Karpas-422 (cell line): Measurements from ENCODE around the gene KLHL22. TPM values are rescaled to one million over a fixed set of nuclear protein-coding genes. Genes with fewer than 3 reads are reported as not detected.

Experiments used
- DNase-seq: peaks from one replicate; pipeline ENCODE4 v3.0.0-alpha.2; 2015
- H2AFZ ChIP-seq: fragments of 200-600 bp; sonication (generic); 2 replicates; pipeline ENCODE4 v1.6.1; 2014; ENCODE audit warnings: antibody characterized with exemption, low read length, mixed read lengths
- H3K27ac ChIP-seq: fragments of 200-600 bp; sonication (generic); 2 replicates; pipeline ENCODE4 v1.5.1; 2014; ENCODE audit warnings: mild to moderate bottlenecking, low read length, moderate library complexity
- H3K27me3 ChIP-seq: fragments of 200-600 bp; sonication (generic); 2 replicates; pipeline ENCODE4 v1.6.1; 2014; ENCODE audit warnings: low read length, mixed read lengths
- H3K36me3 ChIP-seq: fragments of 200-600 bp; sonication (generic); 2 replicates; pipeline ENCODE4 v1.6.1; 2014; ENCODE audit warnings: low read length, mixed read lengths; ENCODE audit not compliant: insufficient read depth
- H3K4me1 ChIP-seq: fragments of 200-600 bp; sonication (generic); 2 replicates; pipeline ENCODE4 v1.6.1; 2014; ENCODE audit warnings: mild to moderate bottlenecking, low read length, mixed read lengths
- H3K4me2 ChIP-seq: fragments of 200-600 bp; sonication (generic); 2 replicates; pipeline ENCODE4 v1.6.1; 2014; ENCODE audit warnings: low read length, low read depth, mild to moderate bottlenecking; ENCODE audit not compliant: poor library complexity, severe bottlenecking
- H3K4me3 ChIP-seq: fragments of 200-600 bp; sonication (generic); 2 replicates; pipeline ENCODE4 v1.5.1; 2014; ENCODE audit warnings: mild to moderate bottlenecking, antibody characterized with exemption, low read length, mixed read lengths
- H3K79me2 ChIP-seq: fragments of 200-600 bp; sonication (generic); 2 replicates; pipeline ENCODE4 v1.6.1; 2014; ENCODE audit warnings: mild to moderate bottlenecking, low read length, mixed read lengths
- H3K9ac ChIP-seq: fragments of 200-600 bp; sonication (generic); 2 replicates; pipeline ENCODE4 v1.6.0; 2014; ENCODE audit warnings: low read length
- H3K9me2 ChIP-seq: fragments of 200-600 bp; sonication (generic), shearing (Covaris generic); replicated peaks from 2 replicates; pipeline ENCODE4 v1.6.0; 2014; ENCODE audit warnings: mild to moderate bottlenecking, low read length, moderate library complexity; ENCODE audit not compliant: insufficient read depth
- H3K9me3 ChIP-seq: fragments of 300-700, 200-600 bp; sonication (generic); 2 replicates; pipeline ENCODE4 v1.6.1; 2014; ENCODE audit warnings: low read length, mixed read lengths
- H4K20me1 ChIP-seq: fragments of 200-600 bp; sonication (generic); 2 replicates; pipeline ENCODE4 v1.6.1; 2014; ENCODE audit warnings: mild to moderate bottlenecking, antibody characterized with exemption, low read length, low read depth; ENCODE audit not compliant: insufficient read depth
- total RNA-seq: library from RNA; depleted of rRNA; stranded (reverse); fragments of >200 nt; shearing (Covaris generic); gene quantifications from 2 replicates; pipeline ENCODE4 v1.2.3, GENCODE V29; 2014; ENCODE audit warnings: low replicate concordance

Gene KLHL22
- total RNA-seq, 1 experiment from 2014 or later = 9.7 TPM

DNA sequence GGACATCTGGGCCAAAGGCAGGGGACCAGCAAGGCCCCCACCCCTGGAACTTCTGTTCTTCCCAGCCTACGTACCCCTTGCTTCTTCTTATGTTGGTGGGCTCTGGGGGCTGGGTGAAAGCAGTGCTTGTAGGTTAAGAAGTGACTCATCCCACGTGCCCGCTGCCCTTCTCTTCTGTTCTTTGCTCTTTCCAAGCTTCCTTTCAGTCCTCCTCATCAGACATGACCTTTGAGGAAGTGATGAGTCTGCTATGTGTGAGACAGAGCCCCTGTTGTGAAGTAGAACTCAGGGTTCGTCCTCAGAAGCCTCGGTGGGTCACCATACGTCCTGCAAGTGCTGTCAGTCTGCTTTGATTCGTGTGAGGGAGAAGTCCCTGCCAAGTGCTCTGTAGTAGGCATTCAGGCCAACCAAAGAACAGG is 24.5 kb upstream of the KLHL22 start:
- Histone ChIP-seq H4K20me1 (peaks cover 48% of the 10 kb centered on the region), H3K27ac (no peak overlapping the region), H3K9me2 (no peaks in the 10 kb centered on the region), H3K4me3 (no peak overlapping the region), H2AFZ (no peak overlapping the region), H3K36me3 (peaks cover 12% of the 10 kb centered on the region), H3K9ac (no peak overlapping the region), H3K9me3 (no peaks in the 10 kb centered on the region), H3K79me2 (peaks cover 89% of the 10 kb centered on the region), H3K27me3 (no peaks in the 10 kb centered on the region), H3K4me1 (peaks cover 10% of the 10 kb centered on the region), H3K4me2 (no peak overlapping the region)
- no peak for DNase-seq

DNA sequence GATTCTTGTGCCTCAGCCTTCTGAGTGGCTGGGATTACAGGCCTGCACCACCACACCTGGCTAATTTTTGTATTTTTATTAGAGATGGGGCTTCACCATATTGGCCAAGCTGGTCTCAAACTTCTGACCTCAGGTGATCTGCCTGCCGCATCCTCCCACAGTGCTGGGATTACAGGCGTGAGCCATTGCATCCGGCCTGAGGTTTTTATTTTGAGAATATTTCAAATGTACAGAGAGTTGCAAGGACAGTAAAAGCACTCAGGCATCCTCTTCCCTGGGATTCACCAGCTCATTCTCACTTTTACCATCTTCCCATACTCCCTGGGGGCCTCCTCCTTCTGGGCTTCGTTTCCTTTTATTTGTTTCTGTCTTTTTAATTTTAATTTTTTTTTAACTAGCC is 24.0 kb upstream of the KLHL22 start:
- Histone ChIP-seq H3K36me3 (peaks cover 12% of the 10 kb centered on the region), H4K20me1 (peaks cover 54% of the 10 kb centered on the region), H3K79me2 (peaks cover 89% of the 10 kb centered on the region), H3K9ac (no peak overlapping the region), H2AFZ (no peak overlapping the region), H3K4me1 (peaks cover 10% of the 10 kb centered on the region), H3K27ac (no peak overlapping the region), H3K9me3 (no peaks in the 10 kb centered on the region), H3K4me3 (no peak overlapping the region), H3K27me3 (no peaks in the 10 kb centered on the region), H3K9me2 (no peaks in the 10 kb centered on the region), H3K4me2 (no peak overlapping the region)
- no peak for DNase-seq

DNA sequence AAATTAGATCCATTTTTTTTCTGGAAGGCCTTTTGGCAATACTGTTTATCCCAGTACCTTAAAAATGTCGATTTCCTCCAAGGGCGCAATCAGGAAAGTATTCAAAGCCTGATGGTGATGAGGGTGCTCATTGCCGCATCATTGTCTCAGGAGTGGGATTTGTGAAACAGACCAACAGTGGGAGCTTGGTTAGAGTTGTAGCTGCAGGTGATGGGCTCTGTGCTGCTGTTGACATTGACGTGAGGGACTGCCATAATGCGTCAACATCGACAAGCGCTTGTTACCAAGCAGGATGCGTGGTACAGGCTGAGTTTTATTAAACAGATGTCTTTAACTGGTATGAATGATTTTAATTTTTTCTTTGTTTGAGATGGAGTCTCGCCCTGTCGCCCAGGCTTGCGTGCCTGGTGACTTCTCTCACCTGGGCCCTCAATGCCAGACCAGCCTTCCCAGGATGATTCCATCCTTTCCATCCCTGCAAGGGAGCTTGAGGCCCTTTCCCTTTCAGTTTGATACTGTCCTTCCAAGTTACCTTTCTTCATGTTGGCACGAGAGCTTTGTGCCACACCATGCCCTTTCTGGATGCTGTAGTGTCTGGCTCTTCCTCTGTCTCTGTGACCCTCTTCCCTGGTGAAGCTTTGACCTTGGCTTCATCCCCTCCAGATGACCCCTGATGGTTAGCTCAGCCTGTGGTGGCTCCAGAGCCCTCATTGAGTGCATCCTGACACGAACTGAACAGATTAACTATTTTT is 22.4 kb upstream of the KLHL22 start:
- peaks cover 3% of the 10 kb centered on the region; the same call in 1 of the 2 replicates for H3K4me1 ChIP-seq
- no peaks in the 10 kb centered on the region for H3K27me3 ChIP-seq
- peaks cover 89% of the 10 kb centered on the region for H3K79me2 ChIP-seq
- H3K27ac ChIP-seq = no peak overlapping the region
- no peak for DNase-seq
- no peaks in the 10 kb centered on the region for H3K9me3 ChIP-seq
- H3K9ac ChIP-seq = no peak overlapping the region
- H2AFZ ChIP-seq = no peak overlapping the region
- H3K36me3 ChIP-seq = peaks cover 12% of the 10 kb centered on the region
- no peak overlapping the region for H3K4me2 ChIP-seq
- no peaks in the 10 kb centered on the region for H3K9me2 ChIP-seq
- no peak overlapping the region for H3K4me3 ChIP-seq
- peaks cover 42% of the 10 kb centered on the region for H4K20me1 ChIP-seq

DNA sequence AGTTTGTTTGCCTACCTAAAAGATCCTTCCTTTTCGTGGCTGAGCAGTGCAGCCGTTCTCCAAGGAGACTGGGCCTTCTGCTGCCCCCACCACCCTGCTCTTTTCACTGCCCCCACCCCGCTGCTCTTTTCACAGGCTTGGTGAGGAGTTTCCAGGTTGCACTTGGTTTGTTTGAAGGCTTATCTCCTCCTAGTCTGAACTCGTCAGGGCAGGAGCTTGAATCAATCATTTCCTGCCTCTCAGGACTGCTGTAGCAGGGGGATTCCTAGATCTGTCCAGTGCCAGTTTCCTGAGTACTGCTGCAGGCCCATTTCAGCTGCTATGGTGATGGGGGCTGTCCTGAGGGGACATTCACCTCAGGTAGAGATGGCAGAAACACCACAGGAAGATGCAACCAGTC is 21.8 kb upstream of the KLHL22 start:
- DNase-seq = no peak
- H3K27me3 ChIP-seq = no peaks in the 10 kb centered on the region
- no peaks in the 10 kb centered on the region for H3K9me3 ChIP-seq
- peaks cover 12% of the 10 kb centered on the region for H3K36me3 ChIP-seq
- H3K9me2 ChIP-seq = no peaks in the 10 kb centered on the region
- no peak overlapping the region for H3K4me2 ChIP-seq
- H3K9ac ChIP-seq = no peak overlapping the region
- H3K4me1 ChIP-seq = no peaks in the 10 kb centered on the region; the same call in 1 of the 2 replicates
- no peak overlapping the region for H3K4me3 ChIP-seq
- no peak overlapping the region for H3K27ac ChIP-seq
- peaks cover 89% of the 10 kb centered on the region for H3K79me2 ChIP-seq
- H4K20me1 ChIP-seq = peaks cover 39% of the 10 kb centered on the region
- no peak overlapping the region for H2AFZ ChIP-seq

DNA sequence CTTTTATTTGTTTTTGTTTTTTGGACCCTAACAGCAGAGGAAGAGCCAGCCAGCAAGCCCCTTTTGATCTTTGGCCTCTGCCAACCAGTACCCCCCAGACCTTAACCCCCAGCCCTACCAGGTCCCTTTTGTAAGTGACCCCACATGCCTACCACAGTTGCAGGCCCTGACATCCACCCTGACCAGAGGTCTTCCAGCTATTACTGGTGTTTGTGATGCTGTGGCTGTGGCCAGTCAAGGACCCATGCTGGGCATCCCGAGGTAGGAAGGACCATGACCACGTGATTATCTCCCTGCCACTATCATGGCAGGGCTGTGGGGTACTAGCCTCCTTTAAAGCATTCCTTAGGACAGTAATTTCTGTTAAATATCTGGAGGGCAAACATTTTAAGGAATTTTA is 20.8 kb upstream of the KLHL22 start:
- Histone ChIP-seq H3K4me2 (no peak overlapping the region), H3K79me2 (peaks cover 90% of the 10 kb centered on the region), H3K9ac (no peak overlapping the region), H3K36me3 (peaks cover 12% of the 10 kb centered on the region), H2AFZ (no peak overlapping the region), H3K9me2 (no peaks in the 10 kb centered on the region), H3K4me3 (no peak overlapping the region), H3K4me1 (peaks cover 2% of the 10 kb centered on the region; the same call in 1 of the 2 replicates), H4K20me1 (peaks cover 36% of the 10 kb centered on the region), H3K9me3 (no peaks in the 10 kb centered on the region), H3K27ac (no peak overlapping the region), H3K27me3 (no peaks in the 10 kb centered on the region)
- DNase-seq = no peak

DNA sequence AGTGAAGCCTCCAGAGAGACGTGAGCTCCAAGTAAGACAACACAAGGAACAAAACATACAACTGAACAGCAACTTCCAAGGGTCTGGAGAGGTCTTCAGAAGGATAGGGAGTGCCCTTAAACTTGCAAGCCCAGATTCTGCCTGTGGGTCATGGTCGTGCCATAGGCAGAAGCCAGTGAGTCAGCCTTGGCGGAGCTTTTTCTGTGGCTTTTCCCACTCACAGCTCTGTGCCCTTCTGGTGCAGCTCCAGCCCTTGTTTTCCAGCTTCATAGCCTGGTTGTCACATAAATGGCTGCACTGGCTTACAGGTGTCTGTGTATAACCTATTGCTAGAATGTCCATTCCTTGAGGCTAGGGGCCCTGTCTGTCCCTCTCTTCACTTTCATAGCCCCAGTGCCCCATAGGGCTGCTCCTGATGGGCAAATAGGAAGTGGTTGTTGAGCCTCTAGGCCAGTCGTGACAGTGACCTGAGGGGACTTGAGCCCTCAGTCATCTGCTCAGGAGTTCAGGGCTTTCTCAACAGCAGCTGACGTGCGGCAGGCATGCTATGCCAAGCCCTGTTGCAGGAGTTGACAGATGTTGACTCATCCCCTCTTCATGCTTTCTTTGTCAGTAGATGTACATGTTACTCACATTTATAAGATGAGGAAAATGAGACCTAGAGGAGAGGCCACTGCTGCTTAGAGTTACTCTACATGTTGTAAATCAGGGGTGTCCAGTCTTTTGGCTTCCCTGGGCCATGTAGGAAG is 19.2 kb upstream of the KLHL22 start:
- peaks cover 18% of the 10 kb centered on the region for H3K4me1 ChIP-seq
- no peak overlapping the region for H3K4me2 ChIP-seq
- H3K9me3 ChIP-seq = no peaks in the 10 kb centered on the region
- H4K20me1 ChIP-seq = peaks cover 52% of the 10 kb centered on the region
- no peaks in the 10 kb centered on the region for H3K9me2 ChIP-seq
- peaks cover 8% of the 10 kb centered on the region; the same call in 1 of the 2 replicates for H3K36me3 ChIP-seq
- no peak for DNase-seq
- no peak overlapping the region for H3K4me3 ChIP-seq
- peaks cover 96% of the 10 kb centered on the region for H3K79me2 ChIP-seq
- no peak overlapping the region for H3K9ac ChIP-seq
- H3K27ac ChIP-seq = no peak overlapping the region
- no peaks in the 10 kb centered on the region for H3K27me3 ChIP-seq
- H2AFZ ChIP-seq = no peak overlapping the region

DNA sequence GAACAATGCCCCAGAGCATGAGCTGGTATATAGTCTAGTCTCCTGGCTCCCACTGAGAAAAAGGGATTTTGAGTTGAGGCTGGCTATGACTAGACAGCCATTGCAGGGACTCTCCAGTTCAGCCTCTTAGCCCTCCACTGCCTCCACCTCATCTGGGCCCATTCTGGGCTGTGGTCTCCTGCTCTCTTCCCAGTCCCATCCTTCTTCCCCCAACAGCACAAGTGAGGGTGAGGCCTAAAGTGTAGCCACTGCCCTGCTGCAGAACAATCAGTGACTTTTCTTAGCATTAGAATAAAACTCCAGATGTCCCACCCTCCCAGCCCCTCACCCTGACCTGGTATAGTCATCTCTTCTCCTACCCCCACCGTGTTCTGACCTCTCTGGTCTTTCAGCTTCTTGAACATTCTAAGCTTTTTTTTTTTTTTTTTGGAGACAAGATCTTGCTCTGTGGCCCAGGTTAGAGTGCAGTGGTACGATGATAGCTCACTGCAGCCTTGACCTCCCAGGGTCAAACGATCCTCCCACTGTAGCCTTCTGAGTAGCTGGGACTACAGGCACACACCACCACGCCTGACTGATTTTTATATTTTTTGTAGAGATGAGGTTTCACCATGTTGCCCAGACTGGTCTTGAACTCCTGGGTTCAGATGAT is 16.1 kb upstream of the KLHL22 start:
- no peak overlapping the region for H3K4me3 ChIP-seq
- H3K9ac ChIP-seq = no peak overlapping the region
- H3K27ac ChIP-seq = no peak overlapping the region
- no peak overlapping the region for H3K4me2 ChIP-seq
- H3K4me1 ChIP-seq = peaks cover 35% of the 10 kb centered on the region
- DNase-seq = no peak
- no peaks in the 10 kb centered on the region for H3K9me3 ChIP-seq
- H3K79me2 ChIP-seq = peaks cover 92% of the 10 kb centered on the region
- H4K20me1 ChIP-seq = peaks cover 40% of the 10 kb centered on the region
- no peaks in the 10 kb centered on the region for H3K27me3 ChIP-seq
- H3K9me2 ChIP-seq = no peaks in the 10 kb centered on the region
- 0 out of 2 replicates have a peak, but pooled peaks cover 5% of the 10 kb centered on the region for H3K36me3 ChIP-seq
- no peak overlapping the region for H2AFZ ChIP-seq
